ENCODE data around the gene BLOC1S1.
"Not testable (repeated sequence)": the region's sequence is repeated elsewhere in the genome, so short reads cannot be mapped to it uniquely, and the experiment has no call there.

Gene BLOC1S1

GRCh38 chr12:55748230-55748993 lies 32.6 kb downstream of the BLOC1S1 start:
- DNase-seq (ENCODE audit: low read depth) = no peak
- H3K4me3 ChIP-seq (ENCODE audit: low read depth, low read length) = no peak overlapping the region
- no peak for TF ChIP-seq CTCF (IDR thresholded peaks at IDR 0.05; ENCODE audit: insufficient read depth, low read depth, low read length, missing control alignments)

- no peak for DNase-seq (ENCODE audit: low read depth)
- no peak overlapping the region for H3K4me3 ChIP-seq (ENCODE audit: low read depth, low read length)
- no peak for TF ChIP-seq CTCF (IDR thresholded peaks at IDR 0.05; ENCODE audit: insufficient read depth, low read depth, low read length, missing control alignments)
These were observed 39.4 kb downstream of the BLOC1S1 start for GRCh38 chr12:55755246-55755645.

DNA sequence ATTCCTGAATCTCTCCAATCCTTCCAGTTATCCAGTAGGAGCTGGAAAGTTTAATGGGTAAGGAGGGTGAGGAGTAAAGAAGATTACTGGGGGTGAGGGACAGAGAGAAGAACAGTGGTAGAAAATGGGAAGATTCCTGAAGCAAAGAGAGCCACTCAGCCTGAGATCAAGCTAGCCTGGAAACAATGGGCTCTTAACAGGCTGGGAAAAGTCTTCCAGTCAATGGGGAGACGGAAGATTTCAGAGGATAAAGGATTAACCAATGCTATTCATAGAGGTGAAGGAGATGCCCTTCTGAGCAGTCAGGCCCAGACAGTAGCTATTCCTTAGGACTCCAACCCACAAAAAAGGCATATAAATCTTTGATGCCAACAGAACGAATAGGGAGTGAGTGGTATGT lies 41.9 kb downstream of the BLOC1S1 start:
- DNase-seq (ENCODE audit: low read depth) = no peak
- no peak overlapping the region for H3K4me3 ChIP-seq (ENCODE audit: low read depth, low read length)
- TF ChIP-seq CTCF (IDR thresholded peaks at IDR 0.05; ENCODE audit: insufficient read depth, low read depth, low read length, missing control alignments) = no peak

- H3K4me3 ChIP-seq (ENCODE audit: low read depth, low read length); DNase-seq (ENCODE audit: low read depth): not testable (repeated sequence)
These were observed 42.7 kb downstream of the BLOC1S1 start for GRCh38 chr12:55758575-55758974.

DNA sequence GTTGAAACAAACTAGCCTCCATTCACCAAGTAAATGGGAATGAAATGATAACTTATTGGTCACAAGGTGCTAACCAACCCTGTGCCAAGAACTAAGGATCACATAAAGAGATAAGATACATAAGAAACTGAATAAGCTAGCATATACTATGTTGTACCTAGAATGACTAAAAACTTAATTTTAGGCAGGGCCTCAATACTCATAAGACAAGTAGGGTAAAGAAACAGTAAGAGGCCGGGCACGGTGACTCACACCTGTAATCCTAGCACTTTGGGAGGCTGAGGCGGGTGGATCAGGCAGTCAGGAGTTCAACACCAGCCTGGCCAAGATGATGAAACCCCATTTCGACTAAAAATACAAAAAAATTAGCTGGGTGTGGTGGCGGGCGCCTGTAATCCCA lies 44.8 kb downstream of the BLOC1S1 start:
- no peak for DNase-seq (ENCODE audit: low read depth)
- no peak for TF ChIP-seq CTCF (IDR thresholded peaks at IDR 0.05; ENCODE audit: insufficient read depth, low read depth, low read length, missing control alignments)
- H3K4me3 ChIP-seq (ENCODE audit: low read depth, low read length) = no peak overlapping the region

- H3K4me3 ChIP-seq (ENCODE audit: low read depth, low read length) = no peak overlapping the region
- TF ChIP-seq CTCF (IDR thresholded peaks at IDR 0.05; ENCODE audit: insufficient read depth, low read depth, low read length, missing control alignments) = no peak
- no peak for DNase-seq (ENCODE audit: low read depth)
These were observed 46.8 kb downstream of the BLOC1S1 start for GRCh38 chr12:55762646-55763045.

DNA sequence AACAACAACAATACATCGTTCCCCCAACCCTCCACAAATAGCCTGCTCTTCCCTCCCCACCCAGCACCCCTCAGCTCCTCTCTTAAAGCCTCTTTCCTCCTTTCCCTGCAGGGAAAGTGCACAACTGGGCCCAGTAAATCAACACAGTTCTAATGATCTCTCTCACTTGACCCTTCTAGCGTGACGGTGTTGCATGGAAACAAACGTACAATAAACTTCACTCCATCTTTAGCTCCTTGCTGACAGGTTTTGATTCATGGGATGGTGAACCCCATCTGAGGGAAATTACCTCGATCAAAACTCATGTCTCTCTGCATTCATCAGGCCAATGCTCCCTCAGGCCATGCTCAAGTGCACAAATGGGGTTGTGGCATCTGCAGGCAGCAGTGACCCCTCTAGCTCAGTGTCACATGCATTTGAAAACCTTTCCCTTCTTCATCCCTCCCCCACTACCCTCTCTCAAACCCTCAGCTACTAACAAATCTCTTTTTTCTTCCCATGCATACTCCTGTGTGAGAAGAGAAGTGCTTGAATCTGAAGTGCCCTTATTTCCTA lies 50.0 kb downstream of the BLOC1S1 start:
- no peak overlapping the region for H3K4me3 ChIP-seq (ENCODE audit: low read depth, low read length)
- no peak for TF ChIP-seq CTCF (IDR thresholded peaks at IDR 0.05; ENCODE audit: insufficient read depth, low read depth, low read length, missing control alignments)
- DNase-seq (ENCODE audit: low read depth) = no peak
